ENCODE measurements around the gene KLK6.
"Not testable (repeated sequence)": the region's sequence is repeated elsewhere in the genome, so short reads cannot be mapped to it uniquely, and the experiment has no call there.

Gene KLK6

GRCh38 chr19:50984416-50984815 lies 15.0 kb upstream of the KLK6 start:
- H3K4me3 ChIP-seq (ENCODE audit: low read depth, low read length) = peak overlapping the region; percentile 52; the same call in 1 of the 2 replicates
- peaks cover 53% of the 10 kb centered on the region for H3K27me3 ChIP-seq (ENCODE audit: control insufficient read depth, insufficient read depth, low read length)
- not testable (repeated sequence) for H3K9ac ChIP-seq (ENCODE audit: low read length); H3K27ac ChIP-seq (ENCODE audit: low read depth, low read length); H3K9me3 ChIP-seq (ENCODE audit: control insufficient read depth, insufficient read depth, low read depth, low read length); H3K36me3 ChIP-seq (ENCODE audit: control insufficient read depth, insufficient read depth, low read length)
- H3K4me1 ChIP-seq (ENCODE audit: control insufficient read depth, insufficient read depth, low read length) = peaks cover 13% of the 10 kb centered on the region; the same call in 1 of the 2 replicates

DNA sequence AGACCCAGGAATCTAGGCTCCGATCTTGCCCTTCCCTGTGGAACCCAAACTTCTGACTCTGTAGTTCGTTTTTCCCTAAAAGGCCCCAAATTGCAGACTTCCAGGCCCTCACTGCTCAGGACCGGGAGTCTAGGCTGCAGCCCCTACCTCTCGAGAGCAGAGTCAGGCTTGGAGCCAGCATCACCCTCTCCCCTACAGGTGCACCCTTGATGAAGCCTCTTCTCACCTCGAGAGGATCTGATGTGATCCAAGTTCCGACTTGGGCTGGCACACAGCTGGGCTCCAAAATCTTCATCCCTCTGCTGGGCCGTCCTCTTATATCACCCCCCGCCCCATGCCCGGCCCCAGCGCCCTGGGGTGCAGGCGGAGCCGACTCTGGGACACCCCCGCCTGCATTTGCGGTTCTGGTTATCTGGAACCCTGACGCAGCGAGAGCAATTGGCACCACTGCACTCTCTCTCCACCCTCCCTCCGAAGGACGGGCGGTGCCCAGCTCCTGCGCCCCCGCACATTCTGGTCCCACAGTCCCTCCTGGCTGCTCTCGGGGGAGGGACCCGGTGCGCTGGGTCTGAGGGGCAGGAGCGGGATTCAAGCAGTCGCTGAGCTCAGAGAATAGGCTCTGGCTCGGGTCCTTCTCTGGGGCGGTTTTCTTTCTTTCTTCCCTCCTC lies 14.4 kb upstream of the KLK6 start, which contains the start of gene KLK7:
Gene KLK7, minus strand, starts transcription at position 293 of the 668 bp plus-strand sequence. CDS start 1,518 bp downstream, outside the sequence.
- Histone ChIP-seq H3K27ac (ENCODE audit: low read depth, low read length) (no peak within 1 kb of the TSS), H3K9me3 (ENCODE audit: control insufficient read depth, insufficient read depth, low read depth, low read length) (no peaks in the 10 kb centered on the region; the same call in 1 of the 2 replicates), H3K27me3 (ENCODE audit: control insufficient read depth, insufficient read depth, low read length) (peaks cover 48% of the 10 kb centered on the region), H3K4me1 (ENCODE audit: control insufficient read depth, insufficient read depth, low read length) (peaks cover 20% of the 10 kb centered on the region; the same call in 1 of the 2 replicates), H3K9ac (ENCODE audit: low read length) (no peak within 1 kb of the TSS), H3K4me3 (ENCODE audit: low read depth, low read length) (peak within 1 kb of the TSS; percentile 52; the same call in 1 of the 2 replicates), H3K36me3 (ENCODE audit: control insufficient read depth, insufficient read depth, low read length) (no peaks in the 10 kb centered on the region)

DNA sequence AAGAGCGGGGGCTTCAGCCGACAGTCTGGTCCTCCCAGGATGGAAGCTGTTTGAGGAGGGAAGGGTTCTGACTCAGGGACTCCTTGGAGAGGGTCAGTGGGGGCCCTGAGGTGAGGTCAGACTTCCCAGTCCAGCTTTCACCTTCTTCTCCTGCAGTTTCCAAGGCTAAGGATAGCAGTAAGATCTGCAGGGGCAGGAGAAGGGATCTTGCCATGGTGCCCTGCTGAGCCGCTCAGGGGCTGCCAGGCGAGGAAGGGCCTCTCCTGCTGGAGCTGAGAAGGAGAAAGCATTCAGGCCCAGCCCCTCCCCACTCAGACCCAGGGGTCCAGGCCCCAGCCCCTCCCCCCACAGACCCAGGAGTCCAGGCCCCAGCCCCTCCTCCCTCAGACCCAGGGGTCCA lies 12.8 kb upstream of the KLK6 start:
- H3K27ac ChIP-seq (ENCODE audit: low read depth, low read length) = no peak overlapping the region
- no peaks in the 10 kb centered on the region; the same call in 1 of the 2 replicates for H3K9me3 ChIP-seq (ENCODE audit: control insufficient read depth, insufficient read depth, low read depth, low read length)
- H3K9ac ChIP-seq (ENCODE audit: low read length) = no peak overlapping the region
- H3K4me3 ChIP-seq (ENCODE audit: low read depth, low read length) = no peak overlapping the region
- H3K36me3 ChIP-seq (ENCODE audit: control insufficient read depth, insufficient read depth, low read length) = no peaks in the 10 kb centered on the region
- H3K4me1 ChIP-seq (ENCODE audit: control insufficient read depth, insufficient read depth, low read length) = peaks cover 30% of the 10 kb centered on the region
- H3K27me3 ChIP-seq (ENCODE audit: control insufficient read depth, insufficient read depth, low read length) = peaks cover 33% of the 10 kb centered on the region

GRCh38 chr19:50981587-50982146 lies 12.3 kb upstream of the KLK6 start:
- no peaks in the 10 kb centered on the region; the same call in 1 of the 2 replicates for H3K9me3 ChIP-seq (ENCODE audit: control insufficient read depth, insufficient read depth, low read depth, low read length)
- no peaks in the 10 kb centered on the region for H3K36me3 ChIP-seq (ENCODE audit: control insufficient read depth, insufficient read depth, low read length)
- no peak overlapping the region for H3K27ac ChIP-seq (ENCODE audit: low read depth, low read length)
- peaks cover 30% of the 10 kb centered on the region for H3K4me1 ChIP-seq (ENCODE audit: control insufficient read depth, insufficient read depth, low read length)
- H3K27me3 ChIP-seq (ENCODE audit: control insufficient read depth, insufficient read depth, low read length) = peaks cover 30% of the 10 kb centered on the region
- H3K4me3 ChIP-seq (ENCODE audit: low read depth, low read length) = no peak overlapping the region
- no peak overlapping the region for H3K9ac ChIP-seq (ENCODE audit: low read length)

- Histone ChIP-seq H3K4me1 (ENCODE audit: control insufficient read depth, insufficient read depth, low read length) (peaks cover 34% of the 10 kb centered on the region), H3K27ac (ENCODE audit: low read depth, low read length) (no peak overlapping the region), H3K4me3 (ENCODE audit: low read depth, low read length) (no peak overlapping the region), H3K9me3 (ENCODE audit: control insufficient read depth, insufficient read depth, low read depth, low read length) (no peaks in the 10 kb centered on the region; the same call in 1 of the 2 replicates), H3K9ac (ENCODE audit: low read length) (no peak overlapping the region), H3K36me3 (ENCODE audit: control insufficient read depth, insufficient read depth, low read length) (no peaks in the 10 kb centered on the region), H3K27me3 (ENCODE audit: control insufficient read depth, insufficient read depth, low read length) (peaks cover 22% of the 10 kb centered on the region)
Measured at GRCh38 chr19:50980208-50980607, 10.8 kb upstream of the KLK6 start.

- no peaks in the 10 kb centered on the region for H3K9me3 ChIP-seq (ENCODE audit: control insufficient read depth, insufficient read depth, low read depth, low read length)
- no peak overlapping the region for H3K27ac ChIP-seq (ENCODE audit: low read depth, low read length)
- no peak overlapping the region for H3K4me3 ChIP-seq (ENCODE audit: low read depth, low read length)
- H3K4me1 ChIP-seq (ENCODE audit: control insufficient read depth, insufficient read depth, low read length) = peaks cover 34% of the 10 kb centered on the region
- H3K27me3 ChIP-seq (ENCODE audit: control insufficient read depth, insufficient read depth, low read length) = peaks cover 19% of the 10 kb centered on the region
- no peak overlapping the region for H3K9ac ChIP-seq (ENCODE audit: low read length)
- no peaks in the 10 kb centered on the region for H3K36me3 ChIP-seq (ENCODE audit: control insufficient read depth, insufficient read depth, low read length)
Measured at GRCh38 chr19:50979758-50980157, 10.4 kb upstream of the KLK6 start.

DNA sequence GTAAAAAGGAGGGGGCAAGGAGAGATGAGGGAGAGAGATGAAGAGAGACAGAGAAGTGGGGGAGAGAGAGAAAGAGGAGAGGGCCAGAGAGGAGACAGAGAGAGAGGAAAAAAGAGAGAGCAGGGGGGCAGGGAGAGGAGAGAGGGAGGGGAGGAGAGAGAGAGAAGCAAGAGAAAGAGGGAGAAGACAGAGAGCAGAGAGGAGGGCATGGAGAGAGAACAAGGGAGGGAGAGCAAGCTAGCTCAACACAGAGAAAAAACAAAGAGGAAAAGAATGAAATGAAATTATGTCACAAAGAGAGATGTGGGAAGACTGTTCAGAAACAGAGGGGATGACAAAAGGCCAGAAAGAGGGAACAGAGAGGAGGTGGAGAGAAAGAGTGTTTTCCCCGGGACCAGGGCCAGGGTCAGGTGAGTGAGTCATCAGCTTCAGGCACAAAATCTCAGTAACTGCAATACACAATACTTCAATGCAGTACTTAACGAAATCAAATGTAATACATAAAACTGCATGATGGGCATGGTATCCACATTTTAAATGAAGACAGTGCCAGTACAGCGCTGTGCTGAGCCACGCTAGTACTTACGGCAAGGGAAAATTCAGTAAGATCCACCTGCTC lies 9.5 kb upstream of the KLK6 start:
- peaks cover 13% of the 10 kb centered on the region for H3K27me3 ChIP-seq (ENCODE audit: control insufficient read depth, insufficient read depth, low read length)
- no peak overlapping the region for H3K4me3 ChIP-seq (ENCODE audit: low read depth, low read length)
- no peak overlapping the region for H3K27ac ChIP-seq (ENCODE audit: low read depth, low read length)
- peaks cover 34% of the 10 kb centered on the region for H3K4me1 ChIP-seq (ENCODE audit: control insufficient read depth, insufficient read depth, low read length)
- H3K36me3 ChIP-seq (ENCODE audit: control insufficient read depth, insufficient read depth, low read length) = no peaks in the 10 kb centered on the region
- no peaks in the 10 kb centered on the region for H3K9me3 ChIP-seq (ENCODE audit: control insufficient read depth, insufficient read depth, low read depth, low read length)
- H3K9ac ChIP-seq (ENCODE audit: low read length) = no peak overlapping the region

DNA sequence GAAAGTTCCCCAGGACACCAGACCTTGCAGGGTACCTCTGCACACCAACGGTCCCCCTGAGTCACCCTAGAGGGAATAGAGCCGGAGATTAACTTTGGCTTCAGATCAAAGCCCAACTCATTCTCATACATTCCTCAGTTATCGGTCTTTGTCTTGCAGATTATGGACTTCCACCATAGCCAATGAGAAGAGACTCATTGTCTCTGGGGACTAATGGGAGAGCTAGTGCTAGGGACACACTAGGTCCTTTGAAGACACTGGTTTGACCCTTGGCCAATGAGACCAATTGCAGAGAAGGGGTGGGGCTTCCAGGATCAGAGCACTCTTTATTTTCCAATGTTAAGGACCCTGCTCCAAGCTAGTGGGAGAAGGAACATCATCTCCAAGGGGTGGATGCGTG lies 8.2 kb upstream of the KLK6 start:
- Histone ChIP-seq H3K27ac (ENCODE audit: low read depth, low read length) (no peak overlapping the region), H3K4me3 (ENCODE audit: low read depth, low read length) (no peak overlapping the region), H3K9me3 (ENCODE audit: control insufficient read depth, insufficient read depth, low read depth, low read length) (no peaks in the 10 kb centered on the region), H3K36me3 (ENCODE audit: control insufficient read depth, insufficient read depth, low read length) (no peaks in the 10 kb centered on the region), H3K9ac (ENCODE audit: low read length) (no peak overlapping the region), H3K4me1 (ENCODE audit: control insufficient read depth, insufficient read depth, low read length) (peaks cover 34% of the 10 kb centered on the region), H3K27me3 (ENCODE audit: control insufficient read depth, insufficient read depth, low read length) (peaks cover 8% of the 10 kb centered on the region; the same call in 1 of the 2 replicates)

- H3K9ac ChIP-seq (ENCODE audit: low read length) = no peak overlapping the region
- H3K4me3 ChIP-seq (ENCODE audit: low read depth, low read length) = no peak overlapping the region
Measured at GRCh38 chr19:50975766-50976165, 6.4 kb upstream of the KLK6 start.

GRCh38 chr19:50974702-50975556 lies 5.5 kb upstream of the KLK6 start:
- H3K4me3 ChIP-seq (ENCODE audit: low read depth, low read length) = no peak overlapping the region
- H3K9me3 ChIP-seq (ENCODE audit: control insufficient read depth, insufficient read depth, low read depth, low read length) = no peaks in the 10 kb centered on the region
- no peak overlapping the region for H3K9ac ChIP-seq (ENCODE audit: low read length)
- no peaks in the 10 kb centered on the region for H3K27me3 ChIP-seq (ENCODE audit: control insufficient read depth, insufficient read depth, low read length)
- H3K4me1 ChIP-seq (ENCODE audit: control insufficient read depth, insufficient read depth, low read length) = peaks cover 25% of the 10 kb centered on the region
- no peak overlapping the region for H3K27ac ChIP-seq (ENCODE audit: low read depth, low read length)
- H3K36me3 ChIP-seq (ENCODE audit: control insufficient read depth, insufficient read depth, low read length) = no peaks in the 10 kb centered on the region

More at GRCh38 chr19:50975766-50976165, 6.4 kb upstream of the KLK6 start:
- Histone ChIP-seq H3K9me3 (ENCODE audit: control insufficient read depth, insufficient read depth, low read depth, low read length) (no peaks in the 10 kb centered on the region), H3K4me1 (ENCODE audit: control insufficient read depth, insufficient read depth, low read length) (peaks cover 28% of the 10 kb centered on the region), H3K27ac (ENCODE audit: low read depth, low read length) (no peak overlapping the region), H3K36me3 (ENCODE audit: control insufficient read depth, insufficient read depth, low read length) (no peaks in the 10 kb centered on the region), H3K27me3 (ENCODE audit: control insufficient read depth, insufficient read depth, low read length) (peaks cover under 1% of the 10 kb centered on the region; the same call in 1 of the 2 replicates)
